ENCODE data around the gene GLRX.
A peak's percentile ranks its signal among the peaks of the same experiment; 100 is the strongest.

Gene GLRX

GRCh38 chr5:95864944-95865504, 42.5 kb upstream of the GLRX start:
- DNase-seq (ENCODE audit: low read depth), result no peak

DNA sequence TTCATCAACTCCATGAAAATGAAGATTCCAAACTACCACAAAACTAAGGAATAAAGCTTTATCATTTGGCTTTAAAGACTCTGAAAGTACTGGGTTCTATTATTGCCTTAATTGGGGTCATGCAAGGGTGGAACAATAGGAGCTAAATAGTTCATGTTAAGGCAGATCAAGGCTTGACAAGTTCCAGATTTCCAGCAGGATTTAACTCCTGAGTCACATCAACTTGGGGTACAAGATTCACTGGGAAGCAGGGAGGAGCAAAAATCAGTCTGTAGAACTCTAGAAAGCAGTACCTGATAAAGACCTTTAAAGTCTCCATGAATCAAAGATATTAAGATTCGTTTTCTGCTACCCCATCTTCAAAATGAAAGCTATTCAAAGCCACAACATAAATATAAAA, 41.9 kb upstream of the GLRX start:
- no peak overlapping the region for H3K4me3 ChIP-seq (replicated peaks; ENCODE audit: low read depth, low read length)
- no peak for DNase-seq (ENCODE audit: low read depth)
- TF ChIP-seq CTCF (IDR thresholded peaks at IDR 0.05; ENCODE audit: low read length, missing control alignments), result no peak

More at GRCh38 chr5:95864944-95865504, 42.5 kb upstream of the GLRX start:
- H3K4me3 ChIP-seq (replicated peaks; ENCODE audit: low read depth, low read length), result no peak overlapping the region
- no peak for TF ChIP-seq CTCF (IDR thresholded peaks at IDR 0.05; ENCODE audit: low read length, missing control alignments)

DNA sequence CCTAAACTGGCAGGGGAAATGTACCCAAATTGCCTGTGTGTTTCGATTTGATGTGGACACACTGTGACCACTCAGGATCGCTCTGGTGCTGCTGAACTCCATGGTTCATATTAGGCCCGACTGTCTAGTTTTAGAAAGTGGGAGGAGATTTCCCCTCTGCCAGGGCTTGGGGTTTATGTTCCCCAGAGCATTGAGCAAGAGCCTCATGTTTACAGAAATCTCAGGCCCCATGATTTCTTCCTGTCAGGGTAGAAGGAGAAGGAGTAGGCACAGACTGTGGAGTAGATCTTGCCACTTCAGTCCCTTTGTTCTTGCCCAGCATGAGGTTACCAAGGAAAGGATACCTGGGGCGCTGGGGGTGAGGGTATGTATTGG, 40.8 kb upstream of the GLRX start:
- H3K4me3 ChIP-seq (replicated peaks; ENCODE audit: low read depth, low read length), result no peak overlapping the region
- DNase-seq (ENCODE audit: low read depth), result peak; percentile 81
- no peak for TF ChIP-seq CTCF (IDR thresholded peaks at IDR 0.05; ENCODE audit: low read length, missing control alignments)

DNA sequence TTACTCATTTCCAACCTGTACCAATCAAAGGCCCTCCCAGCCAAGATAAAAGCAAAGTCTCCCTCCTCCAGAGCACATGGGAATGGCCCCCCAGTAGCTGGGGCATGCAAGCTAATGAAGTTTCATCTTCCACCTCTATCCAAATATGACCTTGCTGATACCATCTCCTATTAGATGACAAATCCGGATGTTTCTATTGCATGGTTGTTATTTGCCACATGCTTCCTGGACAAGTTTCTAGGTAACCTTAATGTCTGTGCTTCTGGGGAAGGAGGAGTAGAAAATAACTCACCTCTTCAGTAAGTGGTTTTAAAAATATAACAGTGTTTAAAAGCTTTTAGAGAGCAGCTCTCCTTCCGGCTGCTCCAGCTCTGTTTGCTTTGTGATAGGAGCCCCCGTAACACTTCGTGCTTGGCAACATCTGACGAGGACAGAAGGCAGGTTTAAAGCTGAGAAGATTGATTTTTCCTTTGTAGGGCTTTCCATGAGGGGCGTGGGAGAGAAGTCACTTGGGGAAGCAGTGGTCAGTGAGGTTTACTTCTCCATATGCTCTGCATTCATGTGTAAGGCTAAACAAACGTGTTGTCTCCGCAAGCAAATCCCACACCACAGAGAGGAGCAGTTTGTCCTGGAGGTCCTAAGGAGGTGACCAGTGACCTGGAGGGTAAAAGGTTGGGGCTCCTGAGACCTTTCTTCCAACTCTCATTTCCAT, 40.3 kb upstream of the GLRX start:
- no peak for TF ChIP-seq CTCF (IDR thresholded peaks at IDR 0.05; ENCODE audit: low read length, missing control alignments)
- H3K4me3 ChIP-seq (replicated peaks; ENCODE audit: low read depth, low read length), result no peak overlapping the region
- DNase-seq (ENCODE audit: low read depth), result no peak

- H3K4me3 ChIP-seq (replicated peaks; ENCODE audit: low read depth, low read length), result peak overlapping the region; percentile 7
- peak; percentile 66 for DNase-seq (ENCODE audit: low read depth)
Measured at GRCh38 chr5:95861864-95862561, 39.5 kb upstream of the GLRX start.

DNA sequence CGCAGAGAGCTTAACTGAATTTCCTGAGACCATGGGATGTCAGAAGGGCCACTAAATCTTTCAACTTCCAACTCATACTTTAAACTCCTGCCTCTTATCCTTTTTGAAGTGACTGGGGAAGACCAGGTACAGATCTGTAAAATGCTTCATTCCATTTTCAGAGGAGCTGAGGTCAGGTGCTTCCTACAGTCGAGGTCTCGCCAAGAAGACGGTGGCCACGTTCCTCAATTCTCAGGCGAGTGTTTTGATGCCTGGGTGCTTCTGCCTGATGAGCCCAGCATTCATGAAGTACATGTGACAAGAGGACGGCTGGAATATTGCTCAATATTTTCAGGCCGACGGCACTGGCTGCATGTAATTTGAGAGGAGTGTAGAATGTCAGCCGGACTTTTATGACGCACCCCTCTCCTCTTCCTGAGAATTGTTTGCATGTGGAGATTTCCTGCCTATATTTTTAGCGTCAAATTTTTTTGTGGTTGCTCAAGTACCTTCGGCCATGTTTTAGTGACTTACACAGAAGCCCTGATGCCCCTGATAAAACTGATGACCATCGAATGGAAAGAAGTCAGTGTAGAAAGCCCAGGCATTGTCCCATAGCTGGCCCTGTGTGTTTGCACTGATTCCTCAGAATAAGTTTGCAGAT, 38.8 kb upstream of the GLRX start:
- DNase-seq (ENCODE audit: low read depth), result peak; percentile 99
- H3K4me3 ChIP-seq (replicated peaks; ENCODE audit: low read depth, low read length), result peak overlapping the region; percentile 7
- TF ChIP-seq CTCF (IDR thresholded peaks at IDR 0.05; ENCODE audit: low read length, missing control alignments), result no peak

More at GRCh38 chr5:95861864-95862561, 39.5 kb upstream of the GLRX start:
- TF ChIP-seq CTCF (IDR thresholded peaks at IDR 0.05; ENCODE audit: low read length, missing control alignments), result peak; percentile 15
